GM18868 (cell line): ENCODE measurements around the gene C1orf210.

Source experiments
- ATAC-seq: cut with Tn5 transposase; IDR thresholded peaks from one replicate; pipeline ENCODE4 v1.9.1; 2021; ENCODE audit warnings: mild to moderate bottlenecking, moderate library complexity; ENCODE audit not compliant: unreplicated experiment

C1orf210 gene

GRCh38 chr1:43253876-43254275, 31.5 kb downstream of the C1orf210 start:
- no peak for ATAC-seq

- ATAC-seq, result no peak
These were observed 32.2 kb downstream of the C1orf210 start for GRCh38 chr1:43253173-43253572.

- no peak for ATAC-seq
These were observed 33.2 kb downstream of the C1orf210 start for GRCh38 chr1:43252225-43252624.

- no peak for ATAC-seq
These were observed 34.4 kb downstream of the C1orf210 start for GRCh38 chr1:43251024-43251423.

GRCh38 chr1:43250351-43250761, 35.0 kb downstream of the C1orf210 start:
- no peak for ATAC-seq

- no peak for ATAC-seq
These were observed 38.0 kb downstream of the C1orf210 start for GRCh38 chr1:43247256-43247921.

GRCh38 chr1:43246466-43247213, 38.7 kb downstream of the C1orf210 start:
- ATAC-seq, result no peak

GRCh38 chr1:43243299-43243698, 42.1 kb downstream of the C1orf210 start:
- ATAC-seq, result no peak

- ATAC-seq, result no peak
These were observed 44.0 kb downstream of the C1orf210 start for GRCh38 chr1:43241413-43241836.

GRCh38 chr1:43239484-43239883, 45.9 kb downstream of the C1orf210 start:
- peak; percentile 72 for ATAC-seq

GRCh38 chr1:43238991-43239469, 46.4 kb downstream of the C1orf210 start:
- no peak for ATAC-seq

- ATAC-seq, result no peak
These were observed 47.3 kb downstream of the C1orf210 start for GRCh38 chr1:43238085-43238484.

- ATAC-seq, result no peak
These were observed 48.3 kb downstream of the C1orf210 start for GRCh38 chr1:43237121-43237520.

- no peak for ATAC-seq
These were observed 49.8 kb downstream of the C1orf210 start for GRCh38 chr1:43235451-43236121.

GRCh38 chr1:43235040-43235439, 50.3 kb downstream of the C1orf210 start:
- ATAC-seq, result no peak

- no peak for ATAC-seq
These were observed 51.1 kb downstream of the C1orf210 start for GRCh38 chr1:43234267-43234666.

- no peak for ATAC-seq
These were observed 51.8 kb downstream of the C1orf210 start for GRCh38 chr1:43233631-43234030.

- ATAC-seq, result no peak
These were observed 52.9 kb downstream of the C1orf210 start for GRCh38 chr1:43232482-43232881.

- no peak for ATAC-seq
These were observed 53.3 kb downstream of the C1orf210 start for GRCh38 chr1:43232074-43232473.
